ENCODE data around the gene TKFC.

GRCh38 chr11:61342207-61342803 is 9.3 kb downstream of the TKFC start:
- TF ChIP-seq MAFK (IDR thresholded peaks at IDR 0.05; ENCODE audit: low read length) (no peak), JUNB (CRISPR knock-in tag; conservative IDR thresholded peaks at IDR 0.05) (no peak), CTCF (IDR thresholded peaks at IDR 0.05 in 2 of 3, conservative IDR thresholded peaks at IDR 0.05 in 1 of 3; ENCODE audit: insufficient read depth in 2 of 3, low read depth in 1 of 3, low read length in 3 of 3) (no peak), NELFE (IDR thresholded peaks at IDR 0.05; ENCODE audit: insufficient read depth, insufficient read length) (no peak), ZNF785 (CRISPR knock-in tag; IDR thresholded peaks at IDR 0.05) (no peak), HBP1 (CRISPR knock-in tag; IDR thresholded peaks at IDR 0.05) (no peak)

Measured in K562 (cell line).